AG04449 (cell line): Measurements from ENCODE around the gene ATP5MK.
A peak's percentile ranks its signal among the peaks of the same experiment; 100 is the strongest.

Experiments used
- CTCF ChIA-PET: fragments of 350-600 bp; formaldehyde crosslinking; extraction: SDS; loops from one replicate; lab custom pipeline; 2021; ENCODE audit warnings: antibody characterized with exemption; lab: Yijun Ruan, JAX
- POLR2A ChIA-PET: fragments of 400-600, 350-600 bp; formaldehyde crosslinking; extraction: SDS; loops from one replicate; lab custom pipeline; 2020; ENCODE audit warnings: antibody characterized with exemption, inconsistent platforms; lab: Yijun Ruan, JAX
- DNase-seq: peaks from one replicate; pipeline ENCODE4 v3.0.0-alpha.2; 2010; ENCODE audit warnings: low read depth, low spot score
- H3K4me3 ChIP-seq: 2 replicates; pipeline ENCODE4 v1.5.1; 2011; ENCODE audit warnings: low read depth, mild to moderate bottlenecking, control low read depth, low read length
- CTCF ChIP-seq: IDR thresholded peaks from one replicate; pipeline ENCODE4 v1.5.1; 2011; ENCODE audit warnings: mild to moderate bottlenecking, moderate library complexity, low read length, control low read depth, inconsistent platforms; ENCODE audit not compliant: insufficient read depth; ENCODE audit errors: missing control alignments

The ATP5MK gene

DNA sequence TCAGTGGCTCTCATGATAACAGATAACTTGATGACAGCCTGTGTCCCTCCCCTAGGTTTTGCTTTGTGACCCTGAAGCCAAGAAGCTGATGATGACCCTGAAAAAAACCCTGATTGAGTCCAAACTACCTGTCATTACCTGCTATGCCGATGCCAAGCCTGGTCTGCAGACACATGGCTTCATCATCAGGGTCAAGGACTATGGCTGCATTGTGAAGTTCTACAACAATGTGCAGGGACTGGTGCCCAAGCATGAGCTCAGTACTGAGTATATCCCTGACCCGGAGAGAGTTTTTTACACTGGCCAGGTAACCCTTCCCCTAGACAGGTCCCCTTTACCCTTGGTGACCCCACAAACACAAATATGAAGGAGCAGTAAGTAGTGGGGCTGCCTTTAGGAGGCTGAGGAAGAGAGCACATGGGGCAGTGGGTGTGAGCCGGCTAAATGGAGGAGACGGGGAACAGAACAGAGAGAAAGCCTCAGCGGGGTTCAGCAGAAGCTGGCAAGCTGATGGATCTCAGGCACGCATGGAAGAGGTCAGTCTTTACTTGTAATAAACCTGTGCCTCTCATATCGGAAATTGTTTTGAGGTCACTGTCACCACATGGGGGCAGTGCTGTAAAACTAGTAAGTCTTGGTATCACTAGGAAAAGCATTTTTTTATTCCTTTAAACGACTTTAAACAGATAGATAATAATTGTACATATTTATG is 20.3 kb upstream of the ATP5MK start:
- CTCF ChIA-PET: interaction anchor here (0.6 to 12.2 kb wide), 24 partner anchors 10 to 179 kb away, joined by 3 to 250 read pairs (median 8); partner anchors contain the start of genes ATP5MK, CALHM2 and NEURL1
- POLR2A ChIA-PET: interaction anchor here (0.7 kb wide), 1 partner anchor 20 kb away, joined by 3 read pairs; the partner anchor contains the start of genes ATP5MK and PDCD11
- peak; percentile 46 for TF ChIP-seq CTCF
- H3K4me3 ChIP-seq: no peak overlapping the region
- DNase-seq: no peak

DNA sequence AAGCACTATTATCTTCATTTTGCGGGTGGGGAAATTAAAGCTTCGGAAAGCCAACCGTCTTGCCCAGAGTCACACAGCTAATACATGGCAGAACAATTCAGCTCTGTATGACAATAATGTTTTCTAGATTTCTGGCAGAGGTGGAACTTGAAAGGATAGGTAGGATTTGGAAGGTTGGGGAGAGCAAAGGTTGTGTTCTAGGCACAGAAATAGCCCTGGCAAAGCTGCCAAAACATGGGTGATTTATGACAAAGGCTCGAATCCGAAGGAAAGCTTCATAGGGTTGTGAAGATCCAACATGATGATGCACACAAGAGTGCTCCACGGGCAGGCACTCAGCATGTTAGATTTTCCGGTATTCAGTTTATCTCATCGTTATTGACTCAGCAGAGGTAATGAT is 19.3 kb upstream of the ATP5MK start:
- no peak for TF ChIP-seq CTCF
- POLR2A ChIA-PET: no interaction called here
- CTCF ChIA-PET: interaction anchor here (0.9 to 12.2 kb wide), 19 partner anchors 11 to 180 kb away, joined by 3 to 250 read pairs (median 9); partner anchors contain the start of gene NEURL1

DNA sequence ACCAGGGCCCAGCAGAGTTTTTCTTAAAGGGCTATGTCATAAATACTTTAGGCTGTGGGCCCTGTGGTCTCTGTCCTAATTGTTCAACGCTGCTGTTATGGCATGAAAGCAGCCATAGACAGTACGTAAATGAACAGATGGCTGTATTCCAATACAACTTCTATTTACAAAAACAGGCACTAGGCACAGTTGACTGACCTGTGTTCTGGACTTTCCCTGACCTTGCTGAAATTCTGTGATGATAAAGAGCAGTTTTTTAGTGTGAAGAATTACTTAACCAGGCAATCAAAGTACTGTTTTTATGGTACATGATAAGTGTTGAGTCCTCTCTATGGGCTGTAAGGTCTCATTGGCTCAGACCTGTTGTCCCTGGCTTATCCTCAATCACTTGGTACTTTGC is 17.3 kb upstream of the ATP5MK start:
- no peak overlapping the region for H3K4me3 ChIP-seq
- no peak for TF ChIP-seq CTCF
- POLR2A ChIA-PET: interaction anchor here (1.3 kb wide), 1 partner anchor 11 kb away, joined by 3 read pairs; no protein-coding TSS in a partner anchor
- CTCF ChIA-PET: interaction anchor here (1.1 to 12.2 kb wide), 5 partner anchors 18 to 179 kb away, joined by 3 to 250 read pairs (median 6); partner anchors contain the start of genes ATP5MK and PDCD11
- DNase-seq: no peak

More for the DNA sequence above, 19.3 kb upstream of the ATP5MK start:
- no peak overlapping the region for H3K4me3 ChIP-seq
- no peak for DNase-seq

- no peak for TF ChIP-seq CTCF
- peak overlapping the region; percentile 95 for H3K4me3 ChIP-seq
- ChIA-PET CTCF (interaction anchor here (1.3 to 11.1 kb wide), 5 partner anchors 13 to 89 kb away, joined by 3 to 87 read pairs (median 6); no protein-coding TSS in a partner anchor), POLR2A (interaction anchor here (0.6 to 1.4 kb wide), 2 partner anchors 23 to 29 kb away, joined by 3 to 8 read pairs; partner anchors contain the start of gene TAF5)
- no peak for DNase-seq
Measured at GRCh38 chr10:103397191-103397825, 1.0 kb upstream of the ATP5MK start.

DNA sequence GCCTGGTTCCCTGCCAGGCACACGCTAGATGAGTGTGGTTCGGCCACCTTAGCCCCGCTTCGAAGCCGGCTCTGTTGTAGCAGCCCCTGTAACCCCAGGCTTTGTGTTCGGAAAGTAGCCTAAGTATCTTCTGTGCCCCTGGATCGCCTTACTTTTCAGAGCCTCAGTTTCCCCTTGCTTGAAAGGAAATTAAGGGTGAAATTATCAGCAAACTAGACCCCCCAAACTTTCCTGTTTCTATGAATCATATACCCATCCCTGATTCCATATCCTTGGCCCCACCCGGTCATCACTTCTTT is 463 bp upstream of the ATP5MK start:
- ChIA-PET POLR2A (interaction anchor here (0.6 to 1.4 kb wide), 4 partner anchors 13 to 28 kb away, joined by 3 to 8 read pairs (median 4); partner anchors contain the start of gene TAF5), CTCF (interaction anchor here (1.0 to 2.3 kb wide), 4 partner anchors 9 to 17 kb away, joined by 3 to 6 read pairs (median 3); no protein-coding TSS in a partner anchor)
- no peak for TF ChIP-seq CTCF
- H3K4me3 ChIP-seq: peak overlapping the region; percentile 95
- no peak for DNase-seq

DNA sequence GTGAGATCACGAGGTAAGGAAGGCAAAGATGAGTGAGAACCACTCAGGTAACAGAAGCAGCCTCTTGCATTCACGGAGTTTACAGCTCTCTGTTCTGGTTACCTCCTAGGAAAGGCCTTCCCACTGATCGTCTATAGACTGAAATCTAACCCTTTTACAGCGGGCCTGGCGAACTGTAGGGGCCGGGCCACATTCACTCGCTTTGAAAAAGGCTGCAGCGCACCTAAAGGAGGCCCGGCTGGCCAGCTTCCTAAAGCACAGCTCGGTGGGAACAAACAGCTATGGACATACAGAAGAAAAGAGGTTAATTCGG is 565 bp downstream of the ATP5MK start:
- POLR2A ChIA-PET: interaction anchor here (0.6 to 1.4 kb wide), 4 partner anchors 12 to 27 kb away, joined by 3 to 8 read pairs (median 4); partner anchors contain the start of gene TAF5
- peak overlapping the region; percentile 95 for H3K4me3 ChIP-seq
- CTCF ChIA-PET: interaction anchor here (0.8 to 2.3 kb wide), 11 partner anchors 9 to 89 kb away, joined by 3 to 6 read pairs (median 3); no protein-coding TSS in a partner anchor
- DNase-seq: no peak
- no peak for TF ChIP-seq CTCF
